Measurements from ENCODE around the gene TEF.
A peak's percentile ranks its signal among the peaks of the same experiment; 100 is the strongest.

Gene TEF, protein sequence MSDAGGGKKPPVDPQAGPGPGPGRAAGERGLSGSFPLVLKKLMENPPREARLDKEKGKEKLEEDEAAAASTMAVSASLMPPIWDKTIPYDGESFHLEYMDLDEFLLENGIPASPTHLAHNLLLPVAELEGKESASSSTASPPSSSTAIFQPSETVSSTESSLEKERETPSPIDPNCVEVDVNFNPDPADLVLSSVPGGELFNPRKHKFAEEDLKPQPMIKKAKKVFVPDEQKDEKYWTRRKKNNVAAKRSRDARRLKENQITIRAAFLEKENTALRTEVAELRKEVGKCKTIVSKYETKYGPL

DNA sequence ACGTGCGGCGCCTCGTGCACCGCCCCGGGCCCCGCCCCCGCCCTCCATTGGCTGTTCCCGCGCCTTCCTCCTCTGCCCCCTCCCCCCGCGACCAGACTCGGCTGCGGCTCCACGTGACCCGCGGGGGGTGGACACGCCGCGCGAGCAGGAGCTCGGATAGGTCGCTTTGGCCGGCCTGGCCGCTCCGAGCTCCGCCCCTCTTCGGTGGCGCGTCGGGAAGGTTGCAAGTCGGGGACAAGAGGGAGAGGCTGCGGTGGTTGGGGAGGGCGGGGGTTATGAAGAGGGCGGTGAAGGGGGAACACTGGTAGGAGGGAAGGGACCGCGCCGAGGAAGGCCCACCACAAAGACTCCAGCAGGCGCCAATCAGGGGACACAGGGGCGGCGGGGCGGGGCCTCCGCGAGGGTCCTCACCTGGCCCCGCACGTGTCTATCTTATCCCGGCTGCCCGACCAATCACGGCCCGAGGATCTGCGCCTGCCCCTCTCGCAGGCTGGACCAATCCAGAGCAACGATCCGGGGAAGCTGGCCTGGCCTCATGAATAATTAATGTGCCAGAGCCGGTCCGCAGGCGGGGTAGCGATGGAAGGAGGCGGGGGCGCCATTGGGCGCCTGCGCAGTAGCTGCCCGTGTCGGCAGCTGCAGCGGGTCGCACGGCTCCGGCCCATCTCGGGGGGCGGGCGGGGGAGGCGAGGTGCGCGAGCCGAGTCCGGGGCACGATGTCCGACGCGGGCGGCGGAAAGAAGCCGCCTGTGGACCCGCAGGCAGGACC, at the start of gene TEF:
TEF (plus strand) TSS at position 614 of the 769 bp plus-strand sequence; CDS start at position 717, 103 bp downstream.
- peaks cover 5% of the 10 kb centered on the region for H3K36me3 ChIP-seq (ENCODE audit: control insufficient read depth, insufficient read depth, low read length)
- peaks cover 15% of the 10 kb centered on the region for H3K4me1 ChIP-seq (ENCODE audit: control insufficient read depth, insufficient read depth, low read length)
- peak within 1 kb of the TSS; percentile 99 for H3K27ac ChIP-seq (ENCODE audit: low read depth, low read length)
- H3K4me3 ChIP-seq (ENCODE audit: low read length), result peak within 1 kb of the TSS; percentile 89
- no peaks in the 10 kb centered on the region for H3K27me3 ChIP-seq (ENCODE audit: control insufficient read depth, insufficient read depth, low read length)
- H3K9ac ChIP-seq (ENCODE audit: low read length), result peak within 1 kb of the TSS; percentile 70

DNA sequence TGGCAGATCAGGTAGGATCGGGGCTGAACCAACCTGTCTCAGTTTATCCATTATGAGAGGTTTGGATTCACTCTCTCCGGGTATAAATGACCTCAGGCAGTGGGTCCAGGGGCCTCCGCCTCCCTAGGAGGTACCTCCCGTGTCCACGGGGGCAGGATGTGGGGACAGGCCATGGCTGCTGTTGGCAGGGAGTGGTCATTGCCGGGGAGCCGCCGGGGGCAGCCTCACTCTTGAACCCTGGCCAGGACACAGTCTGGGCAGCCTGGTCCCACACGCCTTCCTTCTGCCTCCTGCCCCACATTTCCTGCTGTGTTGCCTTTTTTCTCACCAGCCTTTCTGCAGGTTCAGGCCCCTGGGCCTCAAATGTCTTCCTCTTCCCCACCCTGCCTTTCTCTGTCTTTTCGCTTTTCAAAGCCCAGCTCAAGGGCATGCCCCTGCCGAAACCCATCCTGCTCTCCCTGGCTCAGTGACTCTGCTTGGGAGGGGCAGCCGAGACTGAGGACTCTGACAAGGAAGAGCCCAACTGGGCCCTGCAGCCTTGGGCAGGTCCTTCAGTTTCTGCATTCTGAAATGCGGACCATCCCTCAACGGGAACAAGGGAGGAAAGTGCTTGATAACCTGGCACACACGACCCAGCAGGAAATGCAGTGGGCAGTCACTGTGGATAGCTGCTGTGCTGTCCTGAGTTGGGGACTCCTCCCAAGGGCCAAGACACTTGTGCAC, 49.4 kb upstream of the TEF start:
- Histone ChIP-seq H3K27ac (ENCODE audit: low read depth, low read length) (no peak overlapping the region), H3K27me3 (ENCODE audit: control insufficient read depth, insufficient read depth, low read length) (no peaks in the 10 kb centered on the region), H3K9ac (ENCODE audit: low read length) (no peak overlapping the region), H3K36me3 (ENCODE audit: control insufficient read depth, insufficient read depth, low read length) (peaks cover 40% of the 10 kb centered on the region), H3K4me1 (ENCODE audit: control insufficient read depth, insufficient read depth, low read length) (no peaks in the 10 kb centered on the region), H3K4me3 (ENCODE audit: low read length) (no peak overlapping the region)

DNA sequence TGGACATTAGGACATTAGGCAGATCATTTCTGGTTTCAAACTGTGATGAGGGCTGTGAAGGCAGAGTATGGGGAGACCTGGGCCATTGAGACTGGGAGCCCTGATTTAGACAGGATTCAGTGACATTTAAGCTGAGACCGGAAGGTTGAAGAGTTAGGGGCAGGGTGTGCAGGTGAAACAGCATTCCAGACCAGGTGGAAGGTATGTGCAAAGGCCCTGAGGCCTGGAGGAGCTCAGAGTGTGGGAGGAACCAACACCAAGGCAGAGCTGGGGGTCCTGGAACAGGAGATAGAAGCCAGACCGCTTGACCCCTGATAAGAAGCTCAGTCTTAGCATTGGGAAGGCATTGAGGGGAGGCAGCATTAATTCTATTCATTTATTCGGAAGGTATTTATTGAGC, 47.9 kb upstream of the TEF start:
- H3K4me1 ChIP-seq (ENCODE audit: control insufficient read depth, insufficient read depth, low read length), result no peaks in the 10 kb centered on the region
- no peak overlapping the region for H3K4me3 ChIP-seq (ENCODE audit: low read length)
- no peak overlapping the region for H3K27ac ChIP-seq (ENCODE audit: low read depth, low read length)
- H3K36me3 ChIP-seq (ENCODE audit: control insufficient read depth, insufficient read depth, low read length), result peaks cover 33% of the 10 kb centered on the region
- no peaks in the 10 kb centered on the region for H3K27me3 ChIP-seq (ENCODE audit: control insufficient read depth, insufficient read depth, low read length)
- no peak overlapping the region for H3K9ac ChIP-seq (ENCODE audit: low read length)

DNA sequence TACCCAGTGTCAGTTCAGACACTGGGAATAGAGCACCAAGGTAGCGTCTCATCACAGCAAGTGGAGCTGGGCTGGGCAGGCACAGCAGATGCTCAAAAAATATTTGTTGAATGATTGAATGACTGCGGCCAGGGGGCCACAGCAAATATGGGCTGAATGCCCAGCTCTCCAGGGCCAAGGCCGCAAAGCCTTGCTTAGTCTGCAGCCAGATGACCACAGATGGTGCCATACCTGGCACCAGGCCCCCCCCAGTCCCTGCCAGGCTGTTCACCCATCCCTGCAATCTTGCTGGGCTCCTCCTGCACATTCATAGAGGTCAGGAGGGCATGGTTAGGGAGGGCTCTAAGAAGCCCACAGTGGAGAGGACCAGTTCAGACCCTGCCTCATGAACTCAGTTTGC, 47.5 kb upstream of the TEF start:
- Histone ChIP-seq H3K4me1 (ENCODE audit: control insufficient read depth, insufficient read depth, low read length) (no peaks in the 10 kb centered on the region), H3K27me3 (ENCODE audit: control insufficient read depth, insufficient read depth, low read length) (no peaks in the 10 kb centered on the region), H3K4me3 (ENCODE audit: low read length) (no peak overlapping the region), H3K36me3 (ENCODE audit: control insufficient read depth, insufficient read depth, low read length) (peaks cover 36% of the 10 kb centered on the region), H3K27ac (ENCODE audit: low read depth, low read length) (no peak overlapping the region), H3K9ac (ENCODE audit: low read length) (no peak overlapping the region)

DNA sequence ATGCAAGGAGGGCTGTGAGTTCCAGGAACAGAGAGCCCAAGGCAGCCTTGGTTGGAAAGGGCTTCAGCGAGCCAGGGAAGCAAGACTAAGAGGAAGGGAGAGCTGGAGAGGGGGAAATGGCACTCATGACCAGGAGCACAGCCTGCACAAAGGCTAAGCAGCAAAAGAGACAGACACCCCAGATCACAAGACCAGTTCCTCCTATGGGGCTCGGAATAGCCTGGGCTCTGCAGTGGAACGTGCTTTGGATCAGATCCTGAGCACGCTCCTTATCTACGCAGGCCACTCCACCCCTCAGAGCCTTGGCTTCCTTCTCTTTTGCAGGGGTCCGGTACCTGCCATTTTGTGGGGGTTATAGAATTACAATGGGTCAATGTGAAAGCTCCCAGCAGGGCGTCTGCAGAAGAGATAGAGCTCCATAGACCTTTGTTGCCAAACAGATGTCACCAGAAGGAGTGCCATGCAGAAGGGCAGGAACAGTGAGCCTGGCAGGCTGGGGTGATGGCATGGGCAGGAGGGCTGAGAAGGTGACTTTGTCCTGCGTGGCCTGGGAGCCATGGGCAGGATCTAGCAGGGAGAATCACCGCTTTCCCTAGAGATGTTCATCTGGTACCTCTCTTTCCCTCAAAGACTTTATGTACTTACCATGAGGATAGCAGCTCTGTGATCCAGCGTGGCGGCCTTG, 46.6 kb upstream of the TEF start:
- H3K27me3 ChIP-seq (ENCODE audit: control insufficient read depth, insufficient read depth, low read length), result no peaks in the 10 kb centered on the region
- H3K4me1 ChIP-seq (ENCODE audit: control insufficient read depth, insufficient read depth, low read length), result no peaks in the 10 kb centered on the region
- no peak overlapping the region for H3K4me3 ChIP-seq (ENCODE audit: low read length)
- no peak overlapping the region for H3K27ac ChIP-seq (ENCODE audit: low read depth, low read length)
- H3K36me3 ChIP-seq (ENCODE audit: control insufficient read depth, insufficient read depth, low read length), result peaks cover 38% of the 10 kb centered on the region
- no peak overlapping the region for H3K9ac ChIP-seq (ENCODE audit: low read length)

DNA sequence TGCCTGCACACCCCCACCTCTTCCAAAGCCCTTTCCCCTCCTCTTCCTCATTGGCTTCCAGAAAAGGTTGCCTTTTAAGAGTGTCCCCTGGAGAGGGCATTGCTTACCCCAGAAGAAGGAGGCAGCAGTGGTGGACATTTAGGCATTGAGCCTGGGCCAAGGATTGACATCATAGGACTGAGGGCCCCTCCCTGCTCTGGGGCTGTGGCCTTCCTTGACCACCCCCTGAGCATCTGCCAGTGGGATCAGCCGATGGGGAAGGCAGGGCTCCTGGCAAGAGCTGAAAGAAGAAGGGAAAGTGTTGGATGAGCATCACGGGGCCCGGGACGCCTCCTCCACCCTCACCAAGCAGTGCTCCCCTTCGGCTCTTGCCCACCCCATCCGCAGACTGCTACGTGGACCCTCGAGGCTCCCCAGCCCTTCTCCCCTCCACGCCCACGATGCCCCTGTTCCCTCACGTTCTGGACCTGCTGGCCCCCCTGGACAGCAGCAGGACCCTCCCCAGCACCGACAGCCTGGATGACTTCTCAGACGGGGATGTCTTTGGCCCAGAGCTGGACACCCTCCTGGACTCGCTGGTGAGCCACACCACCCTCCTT, 43.0 kb upstream of the TEF start:
- Histone ChIP-seq H3K27me3 (ENCODE audit: control insufficient read depth, insufficient read depth, low read length) (no peaks in the 10 kb centered on the region), H3K9ac (ENCODE audit: low read length) (no peak overlapping the region), H3K4me1 (ENCODE audit: control insufficient read depth, insufficient read depth, low read length) (no peaks in the 10 kb centered on the region), H3K27ac (ENCODE audit: low read depth, low read length) (no peak overlapping the region), H3K36me3 (ENCODE audit: control insufficient read depth, insufficient read depth, low read length) (peaks cover 31% of the 10 kb centered on the region), H3K4me3 (ENCODE audit: low read length) (no peak overlapping the region)

DNA sequence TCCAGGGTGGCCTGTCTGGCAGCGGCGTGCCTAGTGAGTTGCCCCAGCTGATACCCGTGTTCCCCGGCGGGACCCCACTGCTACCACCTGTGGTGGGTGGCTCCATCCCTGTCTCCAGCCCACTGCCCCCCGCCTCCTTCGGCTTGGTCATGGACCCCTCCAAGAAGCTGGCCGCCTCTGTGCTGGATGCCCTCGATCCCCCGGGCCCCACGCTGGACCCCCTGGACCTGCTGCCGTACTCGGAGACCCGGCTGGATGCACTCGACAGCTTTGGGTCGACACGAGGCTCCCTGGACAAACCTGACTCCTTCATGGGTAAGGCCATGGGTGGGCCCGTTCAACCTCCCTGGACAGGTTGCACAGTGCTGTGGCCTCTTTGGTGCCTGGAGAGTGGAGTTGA, 41.9 kb upstream of the TEF start:
- H3K36me3 ChIP-seq (ENCODE audit: control insufficient read depth, insufficient read depth, low read length), result peaks cover 37% of the 10 kb centered on the region

DNA sequence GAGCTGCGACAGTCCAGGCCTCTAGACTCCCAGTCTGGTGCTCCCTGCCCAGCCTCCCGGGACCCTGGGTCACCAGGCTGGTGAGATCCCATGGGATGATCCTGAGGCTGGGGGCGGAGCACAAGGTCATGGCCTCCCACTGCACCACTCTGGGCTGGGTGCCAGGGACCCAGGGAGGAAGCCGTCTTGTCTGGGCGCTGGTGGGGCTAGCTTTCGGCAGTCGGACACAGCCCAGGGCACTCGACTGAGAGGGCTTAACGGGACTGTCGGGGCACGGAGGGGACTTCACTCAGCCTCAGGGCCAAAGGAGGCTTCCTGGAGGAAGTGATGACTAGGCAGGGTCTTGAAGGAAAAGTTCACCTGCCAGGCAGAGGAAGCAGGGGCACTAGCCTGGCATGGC, 41.4 kb upstream of the TEF start:
- Histone ChIP-seq H3K4me3 (ENCODE audit: low read length) (no peak overlapping the region), H3K36me3 (ENCODE audit: control insufficient read depth, insufficient read depth, low read length) (peaks cover 32% of the 10 kb centered on the region), H3K4me1 (ENCODE audit: control insufficient read depth, insufficient read depth, low read length) (no peaks in the 10 kb centered on the region), H3K27ac (ENCODE audit: low read depth, low read length) (no peak overlapping the region), H3K27me3 (ENCODE audit: control insufficient read depth, insufficient read depth, low read length) (no peaks in the 10 kb centered on the region), H3K9ac (ENCODE audit: low read length) (no peak overlapping the region)

More for the DNA sequence above, 41.9 kb upstream of the TEF start:
- Histone ChIP-seq H3K4me1 (ENCODE audit: control insufficient read depth, insufficient read depth, low read length) (no peaks in the 10 kb centered on the region), H3K4me3 (ENCODE audit: low read length) (no peak overlapping the region), H3K27ac (ENCODE audit: low read depth, low read length) (no peak overlapping the region), H3K27me3 (ENCODE audit: control insufficient read depth, insufficient read depth, low read length) (no peaks in the 10 kb centered on the region), H3K9ac (ENCODE audit: low read length) (no peak overlapping the region)

DNA sequence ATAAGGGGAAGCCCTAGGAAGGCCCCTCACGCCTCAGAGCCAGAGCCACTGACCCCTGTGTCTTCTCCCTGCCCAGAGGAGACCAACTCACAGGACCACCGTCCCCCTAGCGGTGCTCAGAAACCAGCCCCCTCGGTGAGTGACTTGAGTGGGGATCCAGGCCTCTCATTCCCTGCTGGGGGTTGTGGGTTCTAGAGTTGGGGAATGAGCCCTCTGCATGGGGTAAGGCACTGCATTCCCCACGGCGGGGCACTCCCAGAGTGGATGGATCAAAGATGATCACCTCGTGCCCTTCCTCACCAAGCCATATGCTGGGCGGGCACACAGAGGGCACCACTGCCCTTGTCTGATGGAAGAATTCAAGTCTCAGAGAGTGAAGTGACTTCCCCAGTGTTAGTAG, 40.7 kb upstream of the TEF start:
- peaks cover 37% of the 10 kb centered on the region for H3K36me3 ChIP-seq (ENCODE audit: control insufficient read depth, insufficient read depth, low read length)
- no peak overlapping the region for H3K27ac ChIP-seq (ENCODE audit: low read depth, low read length)
- H3K4me3 ChIP-seq (ENCODE audit: low read length), result no peak overlapping the region
- no peak overlapping the region for H3K9ac ChIP-seq (ENCODE audit: low read length)
- H3K27me3 ChIP-seq (ENCODE audit: control insufficient read depth, insufficient read depth, low read length), result no peaks in the 10 kb centered on the region
- H3K4me1 ChIP-seq (ENCODE audit: control insufficient read depth, insufficient read depth, low read length), result no peaks in the 10 kb centered on the region

DNA sequence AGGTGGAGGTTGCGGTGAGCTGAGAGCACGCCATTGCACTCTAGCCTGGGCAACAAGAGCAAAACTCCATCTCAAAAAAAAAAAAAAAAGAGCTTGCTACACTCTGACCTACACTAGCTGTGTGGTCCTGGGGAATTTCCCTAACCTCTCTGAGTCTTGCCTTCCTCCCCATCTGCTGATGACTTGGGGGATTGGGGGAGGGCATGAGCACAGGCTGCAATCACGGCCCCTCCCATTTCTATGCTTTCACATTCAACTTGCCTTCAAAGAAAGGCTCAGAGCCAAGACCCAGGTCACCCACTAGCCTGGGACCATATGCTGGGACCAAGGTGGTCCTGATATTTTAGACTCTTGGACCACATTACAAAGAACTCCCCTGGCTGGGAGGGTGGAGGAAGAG, 39.8 kb upstream of the TEF start:
- H3K4me3 ChIP-seq (ENCODE audit: low read length), result no peak overlapping the region
- no peaks in the 10 kb centered on the region for H3K4me1 ChIP-seq (ENCODE audit: control insufficient read depth, insufficient read depth, low read length)
- H3K36me3 ChIP-seq (ENCODE audit: control insufficient read depth, insufficient read depth, low read length), result peaks cover 40% of the 10 kb centered on the region
- no peak overlapping the region for H3K27ac ChIP-seq (ENCODE audit: low read depth, low read length)
- H3K9ac ChIP-seq (ENCODE audit: low read length), result no peak overlapping the region
- no peaks in the 10 kb centered on the region for H3K27me3 ChIP-seq (ENCODE audit: control insufficient read depth, insufficient read depth, low read length)

DNA sequence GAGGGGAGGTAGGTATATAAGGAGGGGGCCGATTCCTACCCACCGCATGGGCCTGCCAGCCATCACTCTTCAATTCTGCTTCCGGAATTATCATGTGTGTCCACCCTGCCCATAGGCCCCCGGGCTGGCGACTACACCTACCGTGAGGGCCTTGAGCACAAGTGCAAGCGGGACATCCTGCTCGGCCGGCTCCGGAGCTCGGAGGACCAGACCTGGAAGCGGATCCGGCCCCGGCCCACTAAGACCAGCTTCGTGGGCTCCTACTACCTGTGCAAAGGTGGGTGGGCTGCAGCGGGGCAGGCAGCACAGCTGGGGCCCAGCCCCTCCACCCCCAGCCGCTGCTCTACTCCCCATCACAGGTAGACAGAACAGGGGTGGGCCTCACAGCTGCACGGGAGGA, 38.4 kb upstream of the TEF start:
- H3K36me3 ChIP-seq (ENCODE audit: control insufficient read depth, insufficient read depth, low read length), result peaks cover 44% of the 10 kb centered on the region
- H3K4me3 ChIP-seq (ENCODE audit: low read length), result no peak overlapping the region
- no peaks in the 10 kb centered on the region for H3K4me1 ChIP-seq (ENCODE audit: control insufficient read depth, insufficient read depth, low read length)
- H3K27ac ChIP-seq (ENCODE audit: low read depth, low read length), result no peak overlapping the region
- no peak overlapping the region for H3K9ac ChIP-seq (ENCODE audit: low read length)
- no peaks in the 10 kb centered on the region for H3K27me3 ChIP-seq (ENCODE audit: control insufficient read depth, insufficient read depth, low read length)

DNA sequence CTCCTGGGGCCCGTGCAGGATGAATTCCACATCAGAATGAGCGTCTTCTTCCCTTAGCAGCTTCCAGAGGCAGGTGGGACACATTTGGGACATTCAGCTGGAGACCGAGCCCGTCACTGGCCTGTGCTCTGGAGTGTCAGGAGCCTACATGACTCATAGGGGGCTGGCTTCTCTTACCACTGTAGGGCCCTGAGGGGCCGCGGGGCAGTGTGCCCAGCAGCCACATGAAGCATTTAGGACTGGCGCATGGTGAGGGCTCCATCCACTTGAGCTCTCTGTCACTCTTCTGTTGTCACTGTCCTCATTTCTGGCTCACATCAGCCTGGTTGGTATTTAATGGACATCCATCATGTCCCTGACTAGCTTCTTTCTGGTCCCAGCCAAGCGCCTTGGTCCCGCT, 38.0 kb upstream of the TEF start:
- H3K27me3 ChIP-seq (ENCODE audit: control insufficient read depth, insufficient read depth, low read length), result no peaks in the 10 kb centered on the region
- no peaks in the 10 kb centered on the region for H3K4me1 ChIP-seq (ENCODE audit: control insufficient read depth, insufficient read depth, low read length)
- H3K9ac ChIP-seq (ENCODE audit: low read length), result no peak overlapping the region
- H3K4me3 ChIP-seq (ENCODE audit: low read length), result no peak overlapping the region
- H3K36me3 ChIP-seq (ENCODE audit: control insufficient read depth, insufficient read depth, low read length), result peaks cover 47% of the 10 kb centered on the region
- no peak overlapping the region for H3K27ac ChIP-seq (ENCODE audit: low read depth, low read length)

Data from rectal smooth muscle tissue (tissue), 1 donor.